Ovary (tissue), 9 donors: Measurements from ENCODE around the gene FOCAD. TPM values are rescaled to one million over a fixed set of nuclear protein-coding genes. Genes with fewer than 3 reads are reported as not detected.

Experiments
- DNase-seq, 5 donors: peaks; one replicate each; pipeline ENCODE4 v3.0.0-alpha.2; 2019 to 2020
- H3K27ac ChIP-seq, 2 donors: fragments of 200-600 bp; one replicate each; pipeline versions ENCODE4 v1.5.1 to v1.8.0; 2019 to 2022
- H3K27me3 ChIP-seq: fragments of 200-600 bp; one replicate; pipeline ENCODE4 v1.8.0; 2022
- H3K36me3 ChIP-seq: fragments of 200-600 bp; sonication (generic); one replicate; pipeline ENCODE4 v1.5.1; 2019
- H3K4me1 ChIP-seq: one replicate; pipeline ENCODE4 v1.8.1; 2013; ENCODE audit warnings: mild to moderate bottlenecking, moderate library complexity; ENCODE audit not compliant: insufficient read depth
- H3K4me3 ChIP-seq: fragments of 200-600 bp; sonication (generic); one replicate; pipeline ENCODE4 v1.5.1; 2017
- H3K9me3 ChIP-seq, 2 donors: fragments of 200-600 bp in 1 of 2; sonication (generic) in 1 of 2; one replicate each; pipeline versions ENCODE4 v1.5.1 to v1.8.1; 2013 to 2019; ENCODE audit warnings: mild to moderate bottlenecking in 1 of 2, moderate library complexity in 1 of 2
- EP300 ChIP-seq: sonication (generic); formaldehyde crosslinking; IDR thresholded peaks from one replicate; pipeline ENCODE4 v1.6.1; 2017; ENCODE audit warnings: antibody characterized with exemption
- POLR2A ChIP-seq: fragments of 450-650 bp; IDR thresholded peaks from one replicate; pipeline ENCODE4 v1.6.1; 2017; ENCODE audit warnings: antibody characterized with exemption, mild to moderate bottlenecking, moderate library complexity
- WGBS, 3 donors: extraction: QIAGEN DNeasy Blood & Tissue Kit in 1 of 3; methylation state at CpG; one replicate each; pipeline versions ENCODE4 v1.1.5 to v1.1.7; 2013 to 2017; 5-methylcytosine and 5-hydroxymethylcytosine counted together
- intact Hi-C, 4 donors: fragments of 100-400 bp; cut with DNase I; formaldehyde crosslinking; loops; one replicate each; pipeline versions ENCODE4 v1.11.0 to v1.15.1; 2022 to 2023
- polyA plus RNA-seq, 2 donors: library from polyadenylated mRNA; stranded (reverse); fragments of 200-250 nt in 1 of 2; fragments of 350-450 nt in 1 of 2; fragmentation: Illumina TruSeq in 1 of 2; extraction: RNeasy Lipid Tissue Mini Kit (QIAGEN cat#74804) in 1 of 2; gene quantifications; one replicate each; pipeline ENCODE4 v1.2.3, GENCODE V29; 2013 to 2014
- total RNA-seq, 7 donors: library from RNA; depleted of rRNA in 2 of 7; stranded (reverse); fragments of >200 nt in 2 of 7; fragmentation: NEBNext Ultra II Directional in 3 of 7; extraction: Animal tissue kit (Norgen Biotek cat#: 25700) in 3 of 7; gene quantifications; one replicate each; pipeline versions ENCODE4 v1.1.0 to v1.2.4, GENCODE V29; 2016 to 2023
- TF ChIP-seq, protein P1 (sequence below), 3 donors: fragments of 450-650 bp in 2 of 3; fragments of 200-600 bp in 1 of 3; IDR thresholded peaks; one replicate each; pipeline versions ENCODE4 v1.5.1 to v1.8.0; 2016 to 2022; ENCODE audit warnings: antibody characterized with exemption in 3 of 3, mild to moderate bottlenecking in 1 of 3
- donor health status: DM: no; HTN: no; CAD: no; lungs with moderate emphysema.
- donor health status: DM: no; HTN: no; CAD: no.
- donor health status: Bipolar disorder and iron deficiency.
- donor health status: DM: yes; HTN: yes; CAD: no.
- donor health status: DM: no; HTN: no; CAD: no.
- donor health status: DM: yes; HTN: yes; CAD: no.

Gene FOCAD
- total and polyA plus RNA-seq, 9 donors: 5.4 to 39.2 (median 22.2) TPM

- DNase-seq: no peak
- intact Hi-C loops: no loop called here
- Histone ChIP-seq H3K27me3 (no peaks in the 10 kb centered on the region), H3K4me3 (no peak overlapping the region), H3K36me3 (no peaks in the 10 kb centered on the region), H3K4me1 (no peaks in the 10 kb centered on the region), H3K27ac (no peak overlapping the region), H3K9me3 (no peaks in the 10 kb centered on the region)
- TF ChIP-seq POLR2A (no peak), EP300 (no peak)
- TF ChIP-seq, protein P1, sequence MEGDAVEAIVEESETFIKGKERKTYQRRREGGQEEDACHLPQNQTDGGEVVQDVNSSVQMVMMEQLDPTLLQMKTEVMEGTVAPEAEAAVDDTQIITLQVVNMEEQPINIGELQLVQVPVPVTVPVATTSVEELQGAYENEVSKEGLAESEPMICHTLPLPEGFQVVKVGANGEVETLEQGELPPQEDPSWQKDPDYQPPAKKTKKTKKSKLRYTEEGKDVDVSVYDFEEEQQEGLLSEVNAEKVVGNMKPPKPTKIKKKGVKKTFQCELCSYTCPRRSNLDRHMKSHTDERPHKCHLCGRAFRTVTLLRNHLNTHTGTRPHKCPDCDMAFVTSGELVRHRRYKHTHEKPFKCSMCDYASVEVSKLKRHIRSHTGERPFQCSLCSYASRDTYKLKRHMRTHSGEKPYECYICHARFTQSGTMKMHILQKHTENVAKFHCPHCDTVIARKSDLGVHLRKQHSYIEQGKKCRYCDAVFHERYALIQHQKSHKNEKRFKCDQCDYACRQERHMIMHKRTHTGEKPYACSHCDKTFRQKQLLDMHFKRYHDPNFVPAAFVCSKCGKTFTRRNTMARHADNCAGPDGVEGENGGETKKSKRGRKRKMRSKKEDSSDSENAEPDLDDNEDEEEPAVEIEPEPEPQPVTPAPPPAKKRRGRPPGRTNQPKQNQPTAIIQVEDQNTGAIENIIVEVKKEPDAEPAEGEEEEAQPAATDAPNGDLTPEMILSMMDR (IDR thresholded peaks at IDR 0.05): no peak
- WGBS, 3 donors: 92 to 95% (median 93%) methylated on average over 2 of the region's 2 CpGs
Observed at GRCh38 chr9:21002040-21002439, 318.0 kb downstream of the FOCAD start.

- 45 to 51% (median 46%) methylated on average over 5 of the region's 5 CpGs for WGBS, 3 donors
- DNase-seq: no peak
- H3K9me3 ChIP-seq: no peaks in the 10 kb centered on the region
- no peaks in the 10 kb centered on the region for H3K36me3 ChIP-seq
- H3K27ac ChIP-seq: no peak overlapping the region
- no peaks in the 10 kb centered on the region for H3K27me3 ChIP-seq
- H3K4me1 ChIP-seq: no peaks in the 10 kb centered on the region
- intact Hi-C loops: no loop called here
- no peak overlapping the region for H3K4me3 ChIP-seq
- TF ChIP-seq EP300 (no peak), POLR2A (no peak)
- TF ChIP-seq, protein P1 (IDR thresholded peaks at IDR 0.05): no peak
Observed at GRCh38 chr9:21015129-21015815, 331.2 kb downstream of the FOCAD start.

DNA sequence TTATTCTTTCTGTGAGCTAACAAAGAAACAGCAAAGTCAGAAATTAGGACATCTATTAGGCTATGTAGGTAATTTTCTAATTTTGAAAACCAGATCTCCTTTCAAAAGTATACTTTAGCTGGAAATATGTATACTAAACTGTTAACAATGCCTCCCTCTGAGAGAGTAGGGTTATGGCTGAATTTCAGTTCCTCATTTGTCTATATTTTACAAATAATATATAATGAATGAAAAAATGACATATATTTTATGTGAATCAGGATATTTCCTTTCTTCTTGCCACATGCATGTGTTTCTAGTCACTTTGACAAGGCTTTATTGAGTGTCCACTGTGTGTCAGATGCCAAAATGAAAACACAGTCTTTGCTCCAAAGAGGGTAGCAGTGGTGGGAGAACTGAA lies 331.9 kb downstream of the FOCAD start:
- no peaks in the 10 kb centered on the region for H3K36me3 ChIP-seq
- TF ChIP-seq EP300: no peak
- TF ChIP-seq POLR2A: no peak
- TF ChIP-seq, protein P1 (IDR thresholded peaks at IDR 0.05): no peak
- H3K27me3 ChIP-seq: no peaks in the 10 kb centered on the region
- no peaks in the 10 kb centered on the region for H3K9me3 ChIP-seq
- H3K27ac ChIP-seq: no peak overlapping the region
- DNase-seq: no peak
- H3K4me1 ChIP-seq: no peaks in the 10 kb centered on the region
- no peak overlapping the region for H3K4me3 ChIP-seq
- intact Hi-C loops: no loop called here

DNA sequence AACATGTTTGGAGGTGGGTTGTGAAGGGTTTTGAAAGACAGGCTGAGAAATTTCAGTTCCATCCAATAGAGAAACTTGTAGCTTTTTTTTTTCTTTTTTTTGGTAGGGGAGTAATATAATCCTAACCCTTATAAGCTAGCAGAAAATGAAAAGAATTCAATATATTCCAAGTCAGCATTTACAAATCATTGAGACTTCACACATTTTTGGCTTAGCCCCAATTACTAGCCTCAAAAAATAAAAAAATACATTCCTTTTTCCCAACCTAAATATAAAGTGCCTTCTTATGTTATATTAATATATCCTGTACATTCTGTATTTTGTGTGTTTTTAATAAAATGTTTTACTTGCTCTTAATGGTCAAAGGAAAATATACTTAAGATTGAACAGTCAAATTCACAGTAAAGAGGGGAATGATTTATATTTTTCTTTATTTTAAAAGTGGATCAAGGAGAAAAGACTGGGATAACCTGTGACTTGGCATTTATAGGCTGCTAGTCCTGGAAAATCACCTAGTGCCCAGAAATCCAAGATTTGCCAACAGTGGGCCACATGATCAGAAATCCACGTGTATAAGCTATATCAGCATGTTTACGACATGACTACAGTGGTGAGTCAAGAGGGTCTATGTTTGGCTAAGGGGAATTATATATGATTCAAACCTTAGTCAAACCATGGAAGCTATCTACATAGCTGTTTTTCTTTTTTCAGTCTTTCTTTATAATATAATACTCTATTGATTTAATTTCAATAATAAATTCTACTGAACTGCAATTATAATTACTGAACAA lies 332.8 kb downstream of the FOCAD start:
- WGBS, 3 donors: 69 to 77% (median 73%) methylated on average over 2 of the region's 2 CpGs

More for the DNA sequence above, 332.8 kb downstream of the FOCAD start:
- no peaks in the 10 kb centered on the region for H3K27me3 ChIP-seq
- intact Hi-C loops: no loop called here
- no peak overlapping the region for H3K27ac ChIP-seq
- H3K36me3 ChIP-seq: no peaks in the 10 kb centered on the region
- TF ChIP-seq EP300: no peak
- no peak for TF ChIP-seq POLR2A
- TF ChIP-seq, protein P1 (IDR thresholded peaks at IDR 0.05): no peak
- H3K4me1 ChIP-seq: no peaks in the 10 kb centered on the region
- DNase-seq: no peak
- no peak overlapping the region for H3K4me3 ChIP-seq
- no peaks in the 10 kb centered on the region for H3K9me3 ChIP-seq
